Endodermal cell (in vitro differentiated cells): ENCODE measurements around the gene EEFSEC. TPM values are rescaled to one million over a fixed set of nuclear protein-coding genes. Genes with fewer than 3 reads are reported as not detected.

Experiments used
- DNase-seq: peaks from one replicate; pipeline ENCODE4 v3.0.0-alpha.2; 2017
- H3K27ac ChIP-seq: 2 replicates; pipeline ENCODE4 v1.5.1; 2013; ENCODE audit warnings: mild to moderate bottlenecking, low read depth, low read length, moderate library complexity
- H3K27me3 ChIP-seq: 2 replicates; pipeline ENCODE4 v1.6.1; 2013; ENCODE audit warnings: mild to moderate bottlenecking, low read length, moderate library complexity; ENCODE audit not compliant: insufficient read depth, control insufficient read depth, poor library complexity, severe bottlenecking
- H3K36me3 ChIP-seq: 2 replicates; pipeline ENCODE4 v1.7.0; 2013; ENCODE audit warnings: mild to moderate bottlenecking, low read length, moderate library complexity; ENCODE audit not compliant: control insufficient read depth, insufficient read depth
- H3K4me1 ChIP-seq: one replicate; pipeline ENCODE4 v1.7.0; 2013; ENCODE audit warnings: low read length; ENCODE audit not compliant: control insufficient read depth, insufficient read depth
- H3K4me3 ChIP-seq: 2 replicates; pipeline ENCODE4 v1.5.1; 2013; ENCODE audit warnings: mild to moderate bottlenecking, low read length, moderate library complexity
- H3K9ac ChIP-seq: 2 replicates; pipeline ENCODE4 v1.6.1; 2013; ENCODE audit warnings: mild to moderate bottlenecking, low read length, moderate library complexity; ENCODE audit not compliant: poor library complexity, severe bottlenecking; ENCODE audit errors: extremely low read depth
- H3K9me3 ChIP-seq: 2 replicates; pipeline ENCODE4 v1.6.1; 2013; ENCODE audit warnings: mild to moderate bottlenecking, low read length, moderate library complexity; ENCODE audit not compliant: control insufficient read depth
- H3K27ac Mint-ChIP-seq: 2 replicates; pipeline ENCODE4 v1.8.0; 2020; ENCODE audit warnings: mixed read lengths
- H3K27me3 Mint-ChIP-seq: 2 replicates; pipeline ENCODE4 v1.8.0; 2021; ENCODE audit warnings: mild to moderate bottlenecking, mixed read lengths; ENCODE audit not compliant: insufficient read depth
- H3K36me3 Mint-ChIP-seq: 2 replicates; pipeline ENCODE4 v1.8.0; 2020; ENCODE audit warnings: low read depth, mixed read lengths
- H3K4me1 Mint-ChIP-seq: 2 replicates; pipeline ENCODE4 v1.8.0; 2020; ENCODE audit warnings: mixed read lengths
- H3K4me3 Mint-ChIP-seq: 2 replicates; pipeline ENCODE4 v1.8.0; 2020; ENCODE audit warnings: mild to moderate bottlenecking, moderate library complexity, mixed read lengths
- H3K9me3 Mint-ChIP-seq: 2 replicates; pipeline ENCODE4 v1.8.0; 2020; ENCODE audit warnings: mild to moderate bottlenecking, mixed read lengths
- WGBS, 2 experiments: methylation state at CpG; one replicate each; pipeline versions ENCODE4 v1.1.5 to v1.1.7; 2013; ENCODE audit warnings: missing lambda C conversion rate in 2 of 2, mixed read lengths in 1 of 2; ENCODE audit not compliant: insufficient coverage in 1 of 2, insufficient read length in 1 of 2; 5-methylcytosine and 5-hydroxymethylcytosine counted together
- total RNA-seq, 2 donors: library from RNA; stranded (reverse); fragmentation: NEBNext Ultra II Directional in 1 of 2; extraction: Animal tissue kit (Norgen Biotek cat#: 25700) in 1 of 2; gene quantifications; 2 replicates in 1 of 2; 3 replicates in 1 of 2; pipeline ENCODE4 v1.2.1, GENCODE V29; 2021
- TF ChIP-seq, protein P1 (sequence below): fragments of 200-600 bp; sonication (generic); conservative IDR thresholded peaks from 2 replicates; pipeline ENCODE4 v1.5.0; 2021; ENCODE audit warnings: antibody characterized with exemption, mild to moderate bottlenecking

Gene EEFSEC
- total RNA-seq, 2 donors from 2014 or later = 11.9 to 15.8 TPM

GRCh38 chr3:128269006-128269775 is 115.9 kb downstream of the EEFSEC start:
- TF ChIP-seq, protein P1, sequence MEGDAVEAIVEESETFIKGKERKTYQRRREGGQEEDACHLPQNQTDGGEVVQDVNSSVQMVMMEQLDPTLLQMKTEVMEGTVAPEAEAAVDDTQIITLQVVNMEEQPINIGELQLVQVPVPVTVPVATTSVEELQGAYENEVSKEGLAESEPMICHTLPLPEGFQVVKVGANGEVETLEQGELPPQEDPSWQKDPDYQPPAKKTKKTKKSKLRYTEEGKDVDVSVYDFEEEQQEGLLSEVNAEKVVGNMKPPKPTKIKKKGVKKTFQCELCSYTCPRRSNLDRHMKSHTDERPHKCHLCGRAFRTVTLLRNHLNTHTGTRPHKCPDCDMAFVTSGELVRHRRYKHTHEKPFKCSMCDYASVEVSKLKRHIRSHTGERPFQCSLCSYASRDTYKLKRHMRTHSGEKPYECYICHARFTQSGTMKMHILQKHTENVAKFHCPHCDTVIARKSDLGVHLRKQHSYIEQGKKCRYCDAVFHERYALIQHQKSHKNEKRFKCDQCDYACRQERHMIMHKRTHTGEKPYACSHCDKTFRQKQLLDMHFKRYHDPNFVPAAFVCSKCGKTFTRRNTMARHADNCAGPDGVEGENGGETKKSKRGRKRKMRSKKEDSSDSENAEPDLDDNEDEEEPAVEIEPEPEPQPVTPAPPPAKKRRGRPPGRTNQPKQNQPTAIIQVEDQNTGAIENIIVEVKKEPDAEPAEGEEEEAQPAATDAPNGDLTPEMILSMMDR = no peak
- H3K4me3 ChIP-seq = no peak overlapping the region
- WGBS, 2 experiments = 92 to 95% methylated on average over 8 to 11 of the region's 11 CpGs
- no peaks in the 10 kb centered on the region for H3K27me3 ChIP-seq
- H3K27ac Mint-ChIP-seq = no peak overlapping the region
- H3K4me1 ChIP-seq = peaks cover 33% of the 10 kb centered on the region
- H3K36me3 ChIP-seq = peaks cover 5% of the 10 kb centered on the region
- peaks cover 6% of the 10 kb centered on the region for H3K36me3 Mint-ChIP-seq
- no peaks in the 10 kb centered on the region for H3K9me3 ChIP-seq
- H3K9me3 Mint-ChIP-seq = no peaks in the 10 kb centered on the region
- peaks cover 40% of the 10 kb centered on the region for H3K4me1 Mint-ChIP-seq
- no peak overlapping the region for H3K9ac ChIP-seq
- no peak overlapping the region for H3K27ac ChIP-seq
- no peak overlapping the region for H3K4me3 Mint-ChIP-seq
- no peaks in the 10 kb centered on the region for H3K27me3 Mint-ChIP-seq
- DNase-seq = peak; percentile 28

GRCh38 chr3:128269796-128270195 is 116.5 kb downstream of the EEFSEC start:
- H3K9ac ChIP-seq = no peak overlapping the region
- Mint-ChIP-seq H3K4me3 (no peak overlapping the region), H3K27me3 (no peaks in the 10 kb centered on the region), H3K36me3 (peaks cover 5% of the 10 kb centered on the region), H3K4me1 (peaks cover 40% of the 10 kb centered on the region), H3K9me3 (no peaks in the 10 kb centered on the region), H3K27ac (no peak overlapping the region)
- H3K9me3 ChIP-seq = no peaks in the 10 kb centered on the region
- no peaks in the 10 kb centered on the region for H3K27me3 ChIP-seq
- WGBS, 2 experiments = 82 to 94% methylated on average over 2 to 3 of the region's 3 CpGs
- peaks cover 5% of the 10 kb centered on the region for H3K36me3 ChIP-seq
- H3K27ac ChIP-seq = no peak overlapping the region
- peaks cover 33% of the 10 kb centered on the region for H3K4me1 ChIP-seq
- no peak overlapping the region for H3K4me3 ChIP-seq
- peak; percentile 42 for DNase-seq
- TF ChIP-seq, protein P1 = no peak

GRCh38 chr3:128270559-128271492 is 117.5 kb downstream of the EEFSEC start:
- H3K36me3 Mint-ChIP-seq = no peaks in the 10 kb centered on the region
- H3K27ac Mint-ChIP-seq = no peak overlapping the region

More at GRCh38 chr3:128270559-128271492, 117.5 kb downstream of the EEFSEC start:
- TF ChIP-seq, protein P1 = no peak
- H3K36me3 ChIP-seq = no peaks in the 10 kb centered on the region
- no peaks in the 10 kb centered on the region for H3K27me3 ChIP-seq
- H3K9me3 ChIP-seq = no peaks in the 10 kb centered on the region
- no peaks in the 10 kb centered on the region for H3K9me3 Mint-ChIP-seq
- H3K4me1 Mint-ChIP-seq = peaks cover 40% of the 10 kb centered on the region
- no peak overlapping the region for H3K4me3 ChIP-seq
- WGBS, 2 experiments = 47 to 72% methylated on average over 3 to 7 of the region's 7 CpGs
- DNase-seq = peak; percentile 68
- H3K9ac ChIP-seq = no peak overlapping the region
- no peaks in the 10 kb centered on the region for H3K27me3 Mint-ChIP-seq
- H3K27ac ChIP-seq = no peak overlapping the region
- H3K4me1 ChIP-seq = peaks cover 33% of the 10 kb centered on the region
- peak overlapping the region; percentile 20 for H3K4me3 Mint-ChIP-seq
